ENCODE results near the gene GNG5.
"Not testable (repeated sequence)": the region's sequence is repeated elsewhere in the genome, so short reads cannot be mapped to it uniquely, and the experiment has no call there.

The GNG5 gene

GRCh38 chr1:84481317-84481716 lies 25.1 kb downstream of the GNG5 start:
- no peak for DNase-seq

GRCh38 chr1:84480650-84481049 lies 25.7 kb downstream of the GNG5 start:
- no peak for DNase-seq

- no peak for DNase-seq
Observed at GRCh38 chr1:84479998-84480397, 26.4 kb downstream of the GNG5 start.

- peak; percentile 79 for DNase-seq
Observed at GRCh38 chr1:84478876-84479868, 27.2 kb downstream of the GNG5 start, which contains the start of gene RPF1. Gene RPF1, plus strand, starts transcription at chr1:84479266. Its CDS starts 16 bp downstream, at chr1:84479282.

GRCh38 chr1:84476225-84476624 lies 30.2 kb downstream of the GNG5 start:
- DNase-seq, result no peak

GRCh38 chr1:84467298-84467697 lies 39.1 kb downstream of the GNG5 start:
- DNase-seq, result no peak

- no peak for DNase-seq
Observed at GRCh38 chr1:84462118-84462517, 44.3 kb downstream of the GNG5 start.

GRCh38 chr1:84452436-84452835 lies 53.9 kb downstream of the GNG5 start:
- no peak for DNase-seq

GRCh38 chr1:84450910-84451309 lies 55.5 kb downstream of the GNG5 start:
- DNase-seq, result no peak

- DNase-seq, result not testable (repeated sequence)
Observed at GRCh38 chr1:84448704-84449103, 57.7 kb downstream of the GNG5 start.

Measured in activated CD8-positive, alpha-beta memory T cell treated with anti-CD3 and anti-CD28 coated beads, Interleukin-2, amount 50 U/mL, for 4 hours (primary cell).